Uterus (tissue), 2 donors: ENCODE results near the gene LYSMD2.

Source experiments
- CTCF ChIP-seq, 4 experiments: fragments of 200-600 bp in 2 of 4; fragments of 450-650 bp in 2 of 4; sonication (generic) in 2 of 4; IDR thresholded peaks; one replicate each; pipeline ENCODE4 v1.5.1; 2016 to 2019; ENCODE audit warnings: antibody characterized with exemption in 4 of 4, mild to moderate bottlenecking in 2 of 4, moderate library complexity in 1 of 4
- POLR2A ChIP-seq, 2 donors: fragments of 450-650 bp; IDR thresholded peaks; one replicate each; pipeline ENCODE4 v1.6.1; 2016; ENCODE audit warnings: antibody characterized with exemption in 2 of 2, mild to moderate bottlenecking in 1 of 2, moderate library complexity in 1 of 2

DNA sequence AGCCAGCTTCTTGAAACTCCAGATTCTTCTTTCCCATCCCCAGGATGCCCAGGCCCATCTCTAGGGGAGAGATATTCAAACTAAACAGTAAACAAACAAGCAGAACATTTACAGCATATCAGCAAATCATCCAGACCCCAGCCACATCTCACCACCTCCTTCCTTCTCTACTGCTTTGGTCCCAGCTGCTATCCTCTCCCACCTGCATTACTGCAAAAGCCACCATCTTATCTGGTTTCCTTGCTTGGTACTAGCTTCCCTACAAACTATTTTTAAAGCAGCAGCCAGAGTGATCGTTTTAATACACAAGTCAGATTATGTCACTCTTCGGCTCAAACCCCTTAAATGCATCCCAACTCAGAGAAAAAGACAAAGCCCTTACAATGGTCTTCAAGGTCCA is 4.8 kb downstream of the LYSMD2 start:
- no peak for TF ChIP-seq CTCF (IDR thresholded peaks at IDR 0.05)
- TF ChIP-seq POLR2A (IDR thresholded peaks at IDR 0.05), result no peak
